Right renal pelvis (tissue), 4 donors: ENCODE measurements around the gene POPDC3. TPM values are rescaled to one million over a fixed set of nuclear protein-coding genes. Genes with fewer than 3 reads are reported as not detected.

Source experiments
- DNase-seq, 4 donors: peaks; one replicate each; pipeline ENCODE4 v3.0.0-alpha.2; 2013; ENCODE audit warnings: low read depth in 4 of 4, low spot score in 3 of 4, missing footprints in 1 of 4
- polyA plus RNA-seq, 4 donors: library from polyadenylated mRNA; unstranded; fragments of 120-200 nt; gene quantifications; one replicate each; pipeline ENCODE4 v1.2.1, GENCODE V29; 2013; ENCODE audit not compliant: insufficient read length in 4 of 4

Gene POPDC3
- polyA plus RNA-seq, 4 donors, result 0.16 to 0.76 (median 0.29) TPM

DNA sequence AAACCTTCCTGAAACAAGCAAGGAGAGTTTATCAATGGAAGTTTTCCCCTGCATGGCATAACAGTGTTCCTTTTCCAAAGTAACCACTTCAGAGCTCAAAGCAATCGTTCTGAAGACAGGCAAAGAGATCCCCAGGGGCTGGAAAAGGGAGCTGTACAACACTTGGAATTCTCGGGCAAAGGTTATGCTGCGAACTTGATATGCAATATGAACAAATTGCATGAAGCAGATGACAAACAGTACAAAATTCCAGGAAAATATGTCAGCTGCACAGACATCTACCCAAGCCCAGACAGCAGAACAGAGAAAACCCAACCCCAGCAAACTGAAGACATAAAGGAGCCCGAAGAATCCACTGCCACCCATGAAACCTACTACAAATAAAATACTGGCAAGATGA is 18.4 kb downstream of the POPDC3 start:
- DNase-seq, result no peak

DNA sequence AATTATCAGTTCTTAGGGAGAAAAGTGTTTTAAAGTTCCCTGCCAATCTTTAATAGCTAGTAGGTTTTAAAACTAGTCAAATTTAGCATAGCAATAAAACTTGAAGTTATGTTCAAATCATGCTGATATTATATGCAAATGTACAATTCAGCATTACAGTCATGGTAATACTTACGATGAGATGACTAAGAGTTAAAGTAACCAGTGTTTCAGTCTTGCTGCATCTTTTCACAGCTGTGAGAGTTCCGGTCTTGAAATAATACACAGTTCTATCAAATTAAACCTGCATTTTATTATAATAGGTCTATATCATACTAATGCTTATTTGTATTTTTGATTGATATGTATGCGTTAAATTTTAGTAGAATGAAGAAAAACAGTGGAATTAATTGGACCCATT is 26.1 kb downstream of the POPDC3 start:
- DNase-seq, result no peak

DNA sequence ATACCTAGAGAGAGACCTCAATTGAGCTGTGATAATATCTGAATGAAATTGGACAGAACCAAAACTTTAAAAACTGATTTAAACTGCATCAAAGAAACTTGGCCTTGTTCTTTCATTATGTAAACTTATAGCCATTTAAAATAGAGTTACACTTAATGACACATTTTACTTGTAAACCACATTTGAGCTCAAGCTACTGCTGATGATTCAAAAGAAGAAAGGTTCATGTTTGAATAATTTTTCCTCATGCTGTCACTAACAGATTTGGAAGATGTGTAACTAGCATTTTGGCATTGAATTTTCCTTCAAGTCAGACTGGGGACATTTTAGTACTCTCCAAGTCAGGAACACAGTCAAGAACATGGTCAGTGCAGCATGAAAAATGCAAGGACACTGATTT is 26.9 kb downstream of the POPDC3 start:
- no peak for DNase-seq

DNA sequence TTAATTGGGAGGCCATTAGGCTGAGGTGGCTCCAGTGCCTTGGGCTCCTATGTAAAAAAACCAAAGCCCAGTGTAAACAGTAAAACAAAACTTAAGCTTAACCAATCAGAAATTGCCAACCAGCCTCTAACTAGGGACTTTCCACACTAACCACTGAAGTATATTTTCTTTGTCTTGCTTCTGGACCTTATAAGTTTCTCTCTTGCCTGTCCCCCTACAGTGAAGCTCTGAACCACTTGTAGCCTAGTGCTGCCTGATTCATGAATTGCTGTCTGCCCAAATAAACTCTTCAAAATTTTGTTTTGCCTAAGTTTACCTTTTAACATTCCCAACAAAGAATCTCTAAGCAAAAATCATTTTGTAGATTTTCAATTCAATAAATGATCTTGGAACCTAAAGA is 28.2 kb downstream of the POPDC3 start:
- no peak for DNase-seq

DNA sequence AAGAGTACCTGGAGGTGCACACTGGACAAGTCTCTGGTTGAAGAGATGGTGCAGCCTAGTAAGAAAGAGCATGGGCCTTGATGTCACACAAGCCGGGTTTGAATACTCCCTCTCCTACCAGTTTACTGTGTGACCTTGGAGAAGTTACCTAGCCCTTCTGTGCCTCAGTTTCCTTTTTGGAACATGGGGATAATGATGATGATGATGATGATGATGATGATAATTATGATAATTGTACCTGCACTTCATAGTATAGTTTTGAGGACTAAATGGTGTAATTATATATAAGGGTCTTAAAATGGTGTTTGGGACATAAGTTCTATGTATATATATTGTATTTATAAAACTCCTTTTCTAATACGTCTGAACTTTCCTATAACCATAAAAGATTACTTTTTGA is 41.7 kb downstream of the POPDC3 start:
- DNase-seq, result no peak

DNA sequence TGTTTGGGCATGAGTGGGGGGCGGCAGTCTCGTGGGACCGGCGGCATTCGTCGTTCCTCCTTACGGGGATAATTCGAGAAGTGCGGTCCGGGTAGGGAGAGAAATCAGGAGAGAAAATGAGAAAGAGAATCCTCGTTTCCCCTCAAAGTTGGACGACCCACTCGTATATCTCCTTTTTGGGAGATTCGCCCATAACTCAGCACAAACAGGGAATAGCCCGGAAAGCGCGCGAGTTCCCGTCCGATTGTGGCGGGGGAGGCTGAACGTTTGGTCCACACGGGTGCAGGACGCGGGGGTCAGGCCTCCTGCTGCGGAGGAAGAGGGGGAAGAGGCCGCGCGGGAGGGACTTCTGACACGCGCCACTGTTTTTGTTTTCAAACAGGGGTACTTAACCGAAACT is 42.4 kb downstream of the POPDC3 start:
- peak in 1 of 4 donors; percentile 15 for DNase-seq

DNA sequence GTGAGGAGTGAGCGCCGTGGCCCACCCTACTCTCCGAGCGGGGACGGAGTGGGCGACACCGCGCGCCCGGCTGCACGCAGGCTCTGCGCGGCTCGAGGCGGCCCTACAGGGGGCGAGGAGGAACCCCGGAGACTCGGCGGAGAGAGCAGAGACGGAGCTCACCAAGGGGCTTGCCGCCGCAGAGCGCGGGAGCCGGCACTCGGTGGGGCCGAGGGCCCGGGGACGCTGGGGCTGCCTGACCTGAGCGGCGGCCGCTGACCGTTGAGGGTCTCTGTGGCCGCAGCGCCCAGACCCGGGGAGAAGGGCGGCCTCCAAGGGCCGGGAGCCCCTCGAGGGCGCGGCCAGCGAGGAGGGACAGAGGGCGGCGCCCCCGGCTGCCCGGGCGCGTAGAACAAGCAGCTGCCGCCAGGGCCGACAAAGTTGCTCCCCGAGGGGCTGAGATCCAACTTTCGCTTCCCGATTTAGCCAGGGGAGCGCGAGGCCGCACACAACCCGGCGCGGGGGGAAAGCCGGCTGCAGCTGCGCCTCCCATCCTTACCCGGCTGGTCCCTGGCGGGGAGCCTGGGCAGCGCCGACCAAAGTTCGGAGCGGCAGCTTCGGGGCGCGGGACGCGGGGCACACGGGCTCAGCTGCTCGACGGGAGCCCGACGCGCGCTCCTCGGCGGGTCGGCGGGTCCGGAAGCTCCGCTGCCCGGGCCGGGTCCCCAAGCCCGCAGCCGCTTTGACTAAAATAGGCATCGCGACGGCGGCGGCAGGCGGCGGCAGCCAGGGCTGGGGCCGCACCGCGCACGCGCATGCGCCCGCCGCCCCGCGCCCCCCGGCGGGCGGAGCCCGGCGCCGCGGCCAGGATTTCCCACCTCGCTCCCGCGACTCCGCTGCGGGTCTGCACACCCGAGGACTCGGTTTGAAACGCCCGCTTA is 43.1 kb downstream of the POPDC3 start:
- DNase-seq, result peak in 1 of 4 donors; percentile 26

DNA sequence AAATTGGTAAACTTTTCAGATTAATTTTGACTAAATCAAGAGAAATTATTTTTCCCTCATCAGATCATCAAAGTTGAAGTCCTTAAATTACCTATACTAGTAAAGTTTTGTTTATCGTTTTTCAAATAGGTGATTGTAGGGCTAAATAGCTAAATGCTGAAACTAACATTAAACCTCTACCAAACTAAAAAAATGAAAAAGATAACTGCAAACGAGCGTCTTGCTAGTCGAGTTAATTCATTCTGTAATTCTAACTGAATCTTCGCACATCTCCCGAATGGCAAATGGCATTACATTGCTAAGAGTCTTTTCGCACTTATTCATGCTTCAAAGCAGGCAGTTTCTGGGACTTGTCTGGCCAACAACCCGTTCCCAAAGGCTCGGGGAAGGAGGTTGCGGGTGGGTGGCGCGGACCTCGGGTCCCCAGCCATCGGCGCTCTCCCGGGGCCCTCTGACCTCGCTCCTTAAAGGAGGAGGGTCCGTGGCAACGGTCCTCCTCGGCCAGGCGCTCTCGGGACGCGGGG is 43.8 kb downstream of the POPDC3 start:
- peak in 1 of 4 donors; percentile 21 for DNase-seq

DNA sequence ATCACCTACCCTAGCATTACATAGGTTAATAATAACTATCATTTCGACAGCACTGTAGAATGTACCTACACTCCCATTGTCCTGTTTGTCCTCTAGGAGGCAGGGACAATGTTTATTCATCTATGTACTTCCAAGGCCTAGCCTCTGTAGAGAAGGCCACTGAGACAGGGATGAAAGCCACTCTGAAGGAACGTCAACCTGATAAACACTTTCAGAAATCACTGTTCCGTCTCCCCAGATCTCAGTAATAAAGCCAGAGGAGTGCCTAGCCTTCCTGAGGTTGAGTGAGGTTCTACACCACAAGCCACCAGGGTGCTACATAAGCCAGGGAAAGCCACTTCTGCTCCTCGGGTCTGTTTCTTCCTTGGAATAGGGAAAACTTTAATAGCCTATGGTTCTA is 44.8 kb downstream of the POPDC3 start:
- no peak for DNase-seq

DNA sequence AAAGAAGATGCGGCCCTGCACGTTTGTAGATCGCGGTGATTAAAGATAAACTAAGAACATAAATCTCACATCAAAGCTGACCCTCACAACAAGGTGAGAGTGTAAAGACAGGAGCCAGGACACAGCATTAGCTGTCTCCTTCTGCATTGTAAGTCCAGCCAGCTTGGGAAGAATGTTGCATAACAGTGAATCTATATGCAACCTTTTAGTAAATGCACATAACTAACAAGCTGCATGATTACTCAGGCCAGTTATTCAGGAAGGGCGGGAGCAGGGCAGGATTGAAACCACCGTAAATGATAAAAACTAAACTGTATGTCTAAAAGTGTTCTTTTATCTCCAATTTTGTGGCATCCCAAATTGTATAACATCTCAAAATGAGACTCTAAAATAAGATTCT is 57.1 kb downstream of the POPDC3 start:
- no peak for DNase-seq

DNA sequence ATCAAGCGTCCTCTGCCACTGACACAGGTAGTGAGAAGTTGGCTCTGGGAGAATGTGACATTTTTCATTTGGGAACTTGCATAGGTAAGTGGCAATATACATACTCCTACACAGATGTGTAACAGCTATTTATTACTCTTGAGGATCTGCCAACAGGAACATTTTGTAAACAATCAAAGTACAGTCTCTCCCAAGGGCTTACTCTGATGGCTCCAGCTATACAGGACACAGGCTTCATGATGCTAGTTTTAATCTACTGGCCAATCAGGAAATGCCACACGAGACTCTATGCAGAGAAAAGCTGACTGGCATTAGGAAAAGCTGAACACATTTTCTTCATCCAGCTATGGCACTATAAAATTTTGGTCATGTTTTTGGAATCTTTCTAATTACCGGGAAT is 57.8 kb downstream of the POPDC3 start:
- DNase-seq, result no peak

DNA sequence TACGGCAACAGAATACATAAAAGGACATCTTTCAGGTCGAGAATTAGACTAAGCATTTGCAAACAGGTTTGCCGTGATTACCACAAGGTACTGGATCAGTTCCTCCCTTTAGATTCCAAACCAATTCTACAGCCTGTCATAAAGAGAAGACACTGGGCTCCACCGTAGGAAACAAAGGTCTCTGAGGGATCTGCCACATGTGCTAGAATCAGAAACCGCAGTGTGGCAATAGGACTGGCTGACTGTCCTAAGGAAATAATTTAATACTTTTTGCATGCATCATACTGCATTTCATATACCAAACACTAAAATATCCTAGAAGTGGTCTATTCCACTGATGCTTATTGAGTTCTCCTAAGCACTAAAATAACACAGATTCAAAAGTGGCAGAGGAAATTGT is 59.2 kb downstream of the POPDC3 start:
- no peak for DNase-seq

DNA sequence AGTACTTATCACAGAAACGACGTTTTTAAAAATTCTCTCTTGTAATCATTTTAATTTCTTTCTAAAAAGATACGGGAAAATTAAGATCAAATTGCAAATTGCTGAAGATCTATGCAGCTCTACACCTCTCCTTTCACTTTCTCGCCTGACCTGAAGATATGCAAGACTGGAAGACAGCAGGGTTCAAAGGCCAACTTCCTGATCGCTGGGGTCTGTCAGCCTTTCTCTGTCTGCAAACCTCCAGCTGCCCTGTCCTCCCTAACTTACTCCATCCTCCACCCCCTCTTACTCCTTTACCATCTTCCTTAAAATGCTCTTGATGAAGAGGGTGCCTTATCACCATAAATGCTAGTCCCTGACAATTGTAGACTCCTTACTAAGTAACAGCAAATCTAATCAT is 63.7 kb downstream of the POPDC3 start:
- DNase-seq, result no peak

DNA sequence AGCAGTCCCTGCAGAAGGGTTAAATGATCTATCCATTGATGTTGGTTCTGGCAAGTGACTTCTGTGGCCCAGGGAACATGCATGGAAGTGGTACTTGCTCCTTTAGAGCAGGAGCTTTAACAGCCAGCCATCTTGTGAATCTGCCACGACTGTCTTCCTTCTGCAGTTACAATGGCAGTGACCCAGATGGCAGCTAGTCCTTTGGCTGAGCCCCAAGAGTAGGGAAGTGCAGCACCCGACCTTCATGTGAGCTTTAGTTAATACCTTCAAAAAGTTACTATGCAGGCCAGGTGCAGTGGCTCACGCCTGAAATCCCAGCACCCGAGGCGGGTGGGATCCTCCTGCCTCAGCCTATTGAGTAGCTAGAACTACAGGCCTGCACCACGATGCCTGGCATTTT is 66.4 kb downstream of the POPDC3 start:
- DNase-seq, result no peak

DNA sequence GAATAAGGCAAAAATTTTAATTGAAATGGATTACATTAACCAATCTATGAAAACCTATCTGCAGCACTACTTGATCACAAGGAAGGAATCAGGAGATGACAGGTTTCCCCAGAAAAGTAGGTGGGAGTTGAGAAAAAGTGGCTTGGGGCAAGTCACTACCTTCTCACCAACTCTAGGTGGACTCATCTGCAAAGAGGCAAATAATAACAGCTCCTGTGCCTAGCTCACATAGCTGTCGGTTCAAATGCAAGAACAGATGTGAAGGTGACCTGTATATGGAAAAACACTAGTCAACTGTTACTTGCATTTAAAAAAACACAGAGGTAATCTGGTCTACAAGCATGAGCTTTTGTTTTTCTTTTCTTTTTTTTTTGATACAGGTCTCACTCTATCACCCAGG is 67.2 kb downstream of the POPDC3 start:
- no peak for DNase-seq

DNA sequence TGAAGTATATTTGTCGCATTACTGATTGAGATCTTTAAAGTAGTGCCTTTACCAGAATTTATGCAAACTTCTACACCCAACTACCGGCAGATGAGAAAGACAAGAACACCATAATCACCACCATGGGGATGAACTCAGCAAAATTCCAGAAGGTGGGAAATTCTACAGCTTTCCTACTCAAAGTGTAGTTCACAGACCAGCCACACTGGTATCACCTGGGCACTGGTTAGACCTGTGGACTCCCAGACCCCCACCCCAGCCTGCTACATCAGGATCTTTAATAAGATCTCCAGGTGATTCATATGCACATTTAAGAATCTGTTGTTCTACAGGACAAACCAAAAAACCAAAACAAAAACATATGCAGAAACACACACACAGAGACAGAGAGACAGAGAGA is 67.9 kb downstream of the POPDC3 start:
- no peak for DNase-seq

DNA sequence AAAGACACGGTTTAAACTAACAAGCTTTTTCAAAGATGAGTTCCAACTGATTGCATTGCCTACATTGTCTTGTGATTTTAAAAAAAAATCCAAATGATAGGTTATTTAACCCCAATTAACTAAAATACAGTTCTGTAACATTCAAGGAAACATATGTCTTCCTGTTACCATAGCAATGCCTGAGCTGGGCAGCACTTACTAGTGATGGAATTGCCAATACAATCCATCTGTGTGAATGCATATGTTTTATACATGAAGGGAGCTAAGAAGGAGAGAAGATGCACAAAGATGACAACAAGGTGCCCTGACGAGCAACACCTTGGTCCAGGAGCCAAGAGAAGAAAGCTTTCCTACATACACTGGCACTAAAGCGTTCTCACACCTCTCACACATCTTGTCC is 68.7 kb downstream of the POPDC3 start:
- no peak for DNase-seq

DNA sequence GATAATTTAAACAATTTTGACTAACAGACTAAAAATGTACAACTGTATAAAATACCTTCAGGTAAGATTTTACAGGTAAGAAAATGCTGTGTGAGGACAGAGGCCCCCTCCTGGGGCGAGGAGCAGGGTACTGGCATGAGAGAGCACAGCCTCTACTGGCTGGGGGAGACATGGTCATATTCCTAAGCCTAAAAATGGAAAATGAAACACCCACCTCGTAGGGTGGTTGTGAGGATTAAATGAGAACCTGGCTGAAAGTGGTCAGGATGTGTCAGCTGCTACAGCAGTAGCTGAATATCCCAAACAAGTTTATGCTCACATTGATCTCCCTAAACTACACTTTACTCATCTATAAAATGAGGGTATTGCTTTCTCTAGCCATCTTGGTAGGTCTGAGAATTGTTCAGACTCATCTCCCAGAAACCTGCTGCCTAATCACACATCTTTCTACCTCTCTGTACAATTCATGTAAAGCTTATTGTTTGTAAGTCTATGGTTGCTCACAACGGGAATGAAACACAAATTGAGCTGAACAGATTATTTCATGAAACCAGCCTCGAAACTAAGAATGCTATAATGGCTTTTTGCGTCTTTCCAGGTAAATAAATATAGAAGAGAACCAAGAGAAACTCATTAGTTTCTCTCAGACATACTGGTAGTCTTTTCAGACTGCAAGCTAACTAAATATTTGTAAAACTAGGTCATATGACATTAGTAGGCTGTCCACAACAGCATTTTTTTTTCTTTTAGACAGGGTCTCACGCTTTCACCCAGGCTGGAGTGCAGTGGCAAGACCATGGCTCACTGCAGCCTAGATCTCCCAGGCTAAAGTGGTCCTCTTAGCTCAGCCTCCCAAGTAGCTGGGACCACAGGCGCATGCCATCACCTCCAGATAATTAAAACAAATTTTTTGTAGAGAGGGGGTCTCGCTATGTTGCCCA is 69.6 kb downstream of the POPDC3 start:
- no peak for DNase-seq

DNA sequence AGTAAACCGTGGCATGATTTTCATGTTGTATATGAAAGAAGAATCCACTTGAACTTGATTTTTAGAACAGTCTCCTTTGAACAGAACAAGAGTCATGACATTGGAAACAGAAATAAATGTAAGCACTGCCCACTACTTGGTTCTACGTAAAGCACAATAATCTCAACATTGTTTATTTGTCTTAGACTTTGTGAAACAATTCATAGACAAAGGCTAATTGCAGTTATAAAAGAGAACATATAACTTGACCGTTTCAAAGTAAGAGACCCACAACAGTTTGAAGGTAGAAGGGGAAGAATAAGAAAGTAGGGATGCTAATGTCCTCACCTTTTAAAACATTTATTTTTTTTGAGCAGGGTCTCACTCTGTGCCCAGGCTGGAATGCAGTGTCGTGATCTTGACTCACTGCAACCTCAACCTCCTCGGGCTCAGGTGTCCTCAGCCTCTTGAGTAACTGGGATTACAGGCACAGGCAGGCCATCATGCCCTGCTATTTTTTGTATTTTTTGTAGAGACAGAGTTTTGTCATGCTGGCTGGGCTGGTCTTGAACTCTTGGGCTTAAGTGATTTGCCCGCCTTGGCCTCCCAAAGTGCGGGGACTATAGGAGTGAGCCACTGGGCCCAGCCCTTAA is 71.1 kb downstream of the POPDC3 start:
- no peak for DNase-seq
